ENCODE results near the gene DISP3. TPM values are rescaled to one million over a fixed set of nuclear protein-coding genes. Genes with fewer than 3 reads are reported as not detected.

Gene DISP3
- total and polyA plus RNA-seq, 2 donors: 0.04 to 0.16 TPM

- no peak overlapping the region for H3K27ac ChIP-seq (ENCODE audit: low read depth)
- no peak overlapping the region for H3K4me3 ChIP-seq (ENCODE audit: low read depth, low read length)
- no peak for DNase-seq (ENCODE audit: extremely low spot score)
- no peaks in the 10 kb centered on the region for H3K36me3 ChIP-seq (ENCODE audit: insufficient read depth)
- no peaks in the 10 kb centered on the region for H3K4me1 ChIP-seq (ENCODE audit: insufficient read depth)
- 70% methylated on average over 7 of the region's 7 CpGs for WGBS
These were observed 34.0 kb upstream of the DISP3 start for GRCh38 chr1:11444907-11445306.

DNA sequence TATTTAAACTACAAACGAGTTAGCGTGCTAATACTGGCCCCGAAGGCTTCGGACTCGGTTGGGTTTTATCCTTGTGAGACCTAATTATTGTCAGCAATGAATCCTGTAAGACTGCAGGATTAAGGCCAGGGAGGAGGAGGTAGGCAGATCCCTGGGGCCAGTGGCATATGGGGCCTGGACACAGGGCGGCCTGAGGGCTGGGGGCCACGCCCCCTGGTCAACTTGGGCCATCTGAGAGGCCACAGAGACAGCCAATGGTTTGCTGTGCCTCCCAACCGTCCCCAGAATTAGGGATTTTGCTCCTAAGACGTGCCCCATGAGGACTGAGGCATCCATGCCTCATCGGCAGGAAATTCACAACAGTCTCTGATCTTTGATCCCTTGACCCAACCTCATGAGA, 31.1 kb upstream of the DISP3 start:
- no peak for DNase-seq (ENCODE audit: extremely low spot score)
- 75% methylated on average over 10 of the region's 10 CpGs for WGBS
- H3K4me1 ChIP-seq (ENCODE audit: insufficient read depth): no peaks in the 10 kb centered on the region
- H3K27ac ChIP-seq (ENCODE audit: low read depth): no peak overlapping the region
- no peaks in the 10 kb centered on the region for H3K36me3 ChIP-seq (ENCODE audit: insufficient read depth)
- H3K4me3 ChIP-seq (ENCODE audit: low read depth, low read length): no peak overlapping the region

GRCh38 chr1:11448373-11449099, 30.4 kb upstream of the DISP3 start:
- H3K36me3 ChIP-seq (ENCODE audit: insufficient read depth): no peaks in the 10 kb centered on the region
- no peak overlapping the region for H3K4me3 ChIP-seq (ENCODE audit: low read depth, low read length)
- no peak overlapping the region for H3K27ac ChIP-seq (ENCODE audit: low read depth)
- H3K4me1 ChIP-seq (ENCODE audit: insufficient read depth): no peaks in the 10 kb centered on the region
- no peak for DNase-seq (ENCODE audit: extremely low spot score)
- WGBS: 54% methylated on average over 20 of the region's 20 CpGs

DNA sequence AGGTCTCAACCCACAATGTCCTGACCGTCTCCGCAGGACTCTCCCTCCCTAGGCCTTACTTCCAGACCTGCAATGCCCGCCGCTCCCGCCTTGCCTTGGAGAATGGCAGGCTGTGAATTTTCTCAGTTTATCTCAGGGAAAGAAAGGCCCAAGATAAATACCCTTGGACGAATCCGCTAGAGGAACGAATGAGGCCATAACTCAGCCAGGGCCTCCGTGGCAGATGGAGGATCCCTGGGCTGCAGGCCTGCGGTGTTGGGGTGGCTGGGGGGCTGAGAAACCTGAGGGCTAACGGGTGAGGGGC, 29.9 kb upstream of the DISP3 start:
- DNase-seq (ENCODE audit: extremely low spot score): no peak
- WGBS: 41% methylated on average over 11 of the region's 11 CpGs
- H3K4me3 ChIP-seq (ENCODE audit: low read depth, low read length): no peak overlapping the region
- H3K4me1 ChIP-seq (ENCODE audit: insufficient read depth): no peaks in the 10 kb centered on the region
- H3K27ac ChIP-seq (ENCODE audit: low read depth): no peak overlapping the region
- no peaks in the 10 kb centered on the region for H3K36me3 ChIP-seq (ENCODE audit: insufficient read depth)

GRCh38 chr1:11450310-11450709, 28.6 kb upstream of the DISP3 start:
- H3K4me3 ChIP-seq (ENCODE audit: low read depth, low read length): no peak overlapping the region
- DNase-seq (ENCODE audit: extremely low spot score): no peak
- H3K36me3 ChIP-seq (ENCODE audit: insufficient read depth): no peaks in the 10 kb centered on the region
- 90% methylated on average over 5 of the region's 5 CpGs for WGBS
- H3K4me1 ChIP-seq (ENCODE audit: insufficient read depth): no peaks in the 10 kb centered on the region
- H3K27ac ChIP-seq (ENCODE audit: low read depth): no peak overlapping the region

GRCh38 chr1:11453742-11454491, 25.0 kb upstream of the DISP3 start:
- WGBS: 41% methylated on average over 27 of the region's 27 CpGs
- no peaks in the 10 kb centered on the region for H3K36me3 ChIP-seq (ENCODE audit: insufficient read depth)
- DNase-seq (ENCODE audit: extremely low spot score): no peak
- H3K27ac ChIP-seq (ENCODE audit: low read depth): no peak overlapping the region
- H3K4me3 ChIP-seq (ENCODE audit: low read depth, low read length): no peak overlapping the region
- no peaks in the 10 kb centered on the region for H3K4me1 ChIP-seq (ENCODE audit: insufficient read depth)

GRCh38 chr1:11455967-11456570, 22.9 kb upstream of the DISP3 start:
- Histone ChIP-seq H3K4me3 (ENCODE audit: low read depth, low read length) (no peak overlapping the region), H3K27ac (ENCODE audit: low read depth) (no peak overlapping the region), H3K4me1 (ENCODE audit: insufficient read depth) (no peaks in the 10 kb centered on the region), H3K36me3 (ENCODE audit: insufficient read depth) (no peaks in the 10 kb centered on the region)
- 43% methylated on average over 11 of the region's 11 CpGs for WGBS
- no peak for DNase-seq (ENCODE audit: extremely low spot score)

DNA sequence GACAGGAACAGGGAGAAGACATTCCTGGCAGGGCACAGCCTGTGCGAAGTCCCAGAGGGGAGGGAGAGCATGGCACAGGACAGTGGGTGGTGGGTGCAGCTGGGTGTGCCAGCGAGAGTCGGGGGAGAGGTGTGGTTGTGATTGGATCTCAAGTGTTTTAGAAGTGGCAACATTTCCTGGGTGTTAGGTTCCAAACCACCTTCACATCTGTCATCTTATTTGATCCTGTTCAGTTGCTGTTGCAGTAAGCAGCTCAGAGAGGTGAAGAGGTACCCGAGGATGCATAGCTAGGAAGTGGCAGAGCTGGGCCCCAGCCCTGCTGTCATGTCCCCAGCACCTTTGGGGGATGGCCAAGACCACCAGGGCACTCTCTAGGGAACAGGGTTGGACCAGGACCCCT, 22.0 kb upstream of the DISP3 start:
- H3K4me3 ChIP-seq (ENCODE audit: low read depth, low read length): no peak overlapping the region
- H3K27ac ChIP-seq (ENCODE audit: low read depth): no peak overlapping the region
- 77% methylated on average over 4 of the region's 4 CpGs for WGBS
- no peaks in the 10 kb centered on the region for H3K4me1 ChIP-seq (ENCODE audit: insufficient read depth)
- no peaks in the 10 kb centered on the region for H3K36me3 ChIP-seq (ENCODE audit: insufficient read depth)
- no peak for DNase-seq (ENCODE audit: extremely low spot score)

GRCh38 chr1:11458811-11459275, 20.1 kb upstream of the DISP3 start:
- WGBS: 25% methylated on average over 15 of the region's 15 CpGs
- H3K4me1 ChIP-seq (ENCODE audit: insufficient read depth): no peaks in the 10 kb centered on the region

GRCh38 chr1:11461531-11462137, 17.3 kb upstream of the DISP3 start:
- H3K27ac ChIP-seq (ENCODE audit: low read depth): no peak overlapping the region
- DNase-seq (ENCODE audit: extremely low spot score): no peak
- H3K36me3 ChIP-seq (ENCODE audit: insufficient read depth): no peaks in the 10 kb centered on the region
- no peaks in the 10 kb centered on the region for H3K4me1 ChIP-seq (ENCODE audit: insufficient read depth)
- WGBS: 60% methylated on average over 9 of the region's 9 CpGs
- H3K4me3 ChIP-seq (ENCODE audit: low read depth, low read length): no peak overlapping the region

More at GRCh38 chr1:11458811-11459275, 20.1 kb upstream of the DISP3 start:
- no peak for DNase-seq (ENCODE audit: extremely low spot score)
- Histone ChIP-seq H3K4me3 (ENCODE audit: low read depth, low read length) (no peak overlapping the region), H3K27ac (ENCODE audit: low read depth) (no peak overlapping the region), H3K36me3 (ENCODE audit: insufficient read depth) (no peaks in the 10 kb centered on the region)

- H3K27ac ChIP-seq (ENCODE audit: low read depth): no peak overlapping the region
- no peak for DNase-seq (ENCODE audit: extremely low spot score)
- H3K36me3 ChIP-seq (ENCODE audit: insufficient read depth): no peaks in the 10 kb centered on the region
- no peaks in the 10 kb centered on the region for H3K4me1 ChIP-seq (ENCODE audit: insufficient read depth)
- no peak overlapping the region for H3K4me3 ChIP-seq (ENCODE audit: low read depth, low read length)
- 66% methylated on average over 19 of the region's 19 CpGs for WGBS
These were observed 16.6 kb upstream of the DISP3 start for GRCh38 chr1:11462224-11462923.

- H3K36me3 ChIP-seq (ENCODE audit: insufficient read depth): no peaks in the 10 kb centered on the region
- WGBS: 78% methylated on average over 4 of the region's 4 CpGs
- no peak for DNase-seq (ENCODE audit: extremely low spot score)
- no peaks in the 10 kb centered on the region for H3K4me1 ChIP-seq (ENCODE audit: insufficient read depth)
- H3K4me3 ChIP-seq (ENCODE audit: low read depth, low read length): no peak overlapping the region
- no peak overlapping the region for H3K27ac ChIP-seq (ENCODE audit: low read depth)
These were observed 15.8 kb upstream of the DISP3 start for GRCh38 chr1:11463177-11463576.

- WGBS: 87% methylated on average over 6 of the region's 6 CpGs
- no peak for DNase-seq (ENCODE audit: extremely low spot score)
- Histone ChIP-seq H3K4me1 (ENCODE audit: insufficient read depth) (no peaks in the 10 kb centered on the region), H3K4me3 (ENCODE audit: low read depth, low read length) (no peak overlapping the region), H3K27ac (ENCODE audit: low read depth) (no peak overlapping the region), H3K36me3 (ENCODE audit: insufficient read depth) (no peaks in the 10 kb centered on the region)
These were observed 13.6 kb upstream of the DISP3 start for GRCh38 chr1:11465307-11465706.
